Hepatocyte (in vitro differentiated cells): ENCODE results near the gene RAB3C. TPM values are rescaled to one million over a fixed set of nuclear protein-coding genes. Genes with fewer than 3 reads are reported as not detected.

Source experiments
- DNase-seq: peaks from one replicate; pipeline ENCODE4 v3.0.0-alpha.2; 2016; ENCODE audit warnings: low spot score
- H2AFZ ChIP-seq: fragments of 200-600 bp; sonication (generic); 2 replicates; pipeline ENCODE4 v1.6.0; 2016; ENCODE audit warnings: antibody characterized with exemption, mild to moderate bottlenecking
- H3K27ac ChIP-seq: fragments of 200-600 bp; sonication (generic); 2 replicates; pipeline ENCODE4 v1.5.1; 2016; ENCODE audit warnings: mild to moderate bottlenecking
- H3K27me3 ChIP-seq: fragments of 200-600 bp; sonication (generic); 2 replicates; pipeline ENCODE4 v1.6.1; 2016
- H3K36me3 ChIP-seq: fragments of 200-600 bp; sonication (generic); replicated peaks from 2 replicates; pipeline ENCODE4 v1.5.1; 2016; ENCODE audit warnings: low read depth; ENCODE audit not compliant: insufficient read depth
- H3K4me1 ChIP-seq: fragments of 200-600 bp; sonication (generic); 2 replicates; pipeline ENCODE4 v1.5.1; 2016; ENCODE audit warnings: mild to moderate bottlenecking, moderate library complexity; ENCODE audit not compliant: insufficient read depth
- H3K4me2 ChIP-seq: fragments of 200-600 bp; sonication (generic); 2 replicates; pipeline ENCODE4 v1.6.0; 2016
- H3K4me3 ChIP-seq: fragments of 200-600 bp; sonication (generic); 2 replicates; pipeline ENCODE4 v1.5.1; 2016; ENCODE audit warnings: mild to moderate bottlenecking
- H3K79me2 ChIP-seq: fragments of 200-600 bp; sonication (generic); 2 replicates; pipeline ENCODE4 v1.6.0; 2017; ENCODE audit warnings: mild to moderate bottlenecking
- H3K9me2 ChIP-seq: fragments of 200-600 bp; sonication (generic); replicated peaks from 2 replicates; pipeline ENCODE4 v1.6.0; 2017; ENCODE audit warnings: mild to moderate bottlenecking; ENCODE audit not compliant: insufficient read depth
- H3K9me3 ChIP-seq: fragments of 200-600 bp; sonication (generic); 2 replicates; pipeline ENCODE4 v1.5.1; 2016; ENCODE audit warnings: low read depth, mild to moderate bottlenecking
- H4K20me1 ChIP-seq: fragments of 200-600 bp; sonication (generic); 2 replicates; pipeline ENCODE4 v1.6.0; 2016; ENCODE audit warnings: mild to moderate bottlenecking; ENCODE audit not compliant: insufficient read depth, poor library complexity, severe bottlenecking
- CTCF ChIP-seq: fragments of 200-600 bp; sonication (generic); IDR thresholded peaks from 2 replicates; pipeline ENCODE4 v1.5.1; 2016; ENCODE audit warnings: antibody characterized with exemption, mild to moderate bottlenecking; ENCODE audit not compliant: poor library complexity
- EZH2 ChIP-seq: fragments of 200-600 bp; sonication (generic); IDR thresholded peaks from 2 replicates; pipeline ENCODE4 v1.6.1; 2016; ENCODE audit warnings: antibody characterized with exemption, mild to moderate bottlenecking, borderline replicate concordance
- EZH2phosphoT487 ChIP-seq: fragments of 200-600 bp; sonication (generic); IDR thresholded peaks from one replicate; pipeline ENCODE4 v1.6.1; 2018; ENCODE audit warnings: antibody characterized with exemption, mild to moderate bottlenecking, low read depth, moderate library complexity; ENCODE audit not compliant: unreplicated experiment, severe bottlenecking
- WGBS: methylation state at CpG from one replicate; pipeline ENCODE4 v1.1.6; 2016; ENCODE audit warnings: low lambda C conversion rate; ENCODE audit errors: missing lambda C conversion rate; 5-methylcytosine and 5-hydroxymethylcytosine counted together
- polyA plus RNA-seq: library from polyadenylated mRNA; unstranded; fragments of >200 nt; fragmentation: Nextera tagmentation; extraction: Ambion mirVana; gene quantifications from 2 replicates; pipeline ENCODE4 v1.2.1, GENCODE V29; 2016
- total RNA-seq: library from RNA; depleted of rRNA; stranded (reverse); fragments of >200 nt; gene quantifications from 2 replicates; pipeline ENCODE4 v1.2.3, GENCODE V29; 2014

Gene RAB3C
- total and polyA plus RNA-seq, 2 experiments from 2014 or later, result 5.2 to 6.4 TPM

- H3K27me3 ChIP-seq, result no peaks in the 10 kb centered on the region
- no peaks in the 10 kb centered on the region for H3K9me2 ChIP-seq
- no peak overlapping the region for H3K4me2 ChIP-seq
- H3K27ac ChIP-seq, result no peak overlapping the region
- no peaks in the 10 kb centered on the region for H3K36me3 ChIP-seq
- H2AFZ ChIP-seq, result no peak overlapping the region
- H3K4me1 ChIP-seq, result no peaks in the 10 kb centered on the region
- TF ChIP-seq EZH2 (no peak), CTCF (no peak)
- WGBS, result 100% methylated on average over 1 of the region's 1 CpG
- no peak for DNase-seq
- H4K20me1 ChIP-seq, result no peaks in the 10 kb centered on the region
- H3K79me2 ChIP-seq, result no peaks in the 10 kb centered on the region
- no peak overlapping the region for H3K4me3 ChIP-seq
- no peaks in the 10 kb centered on the region for H3K9me3 ChIP-seq
These were observed 310.7 kb downstream of the RAB3C start for GRCh38 chr5:58893551-58893950.

- Histone ChIP-seq H3K79me2 (no peaks in the 10 kb centered on the region), H3K9me2 (no peaks in the 10 kb centered on the region), H3K9me3 (no peaks in the 10 kb centered on the region), H3K4me3 (no peak overlapping the region), H3K27me3 (no peaks in the 10 kb centered on the region), H4K20me1 (no peaks in the 10 kb centered on the region), H2AFZ (no peak overlapping the region), H3K27ac (no peak overlapping the region), H3K36me3 (no peaks in the 10 kb centered on the region), H3K4me2 (no peak overlapping the region), H3K4me1 (no peaks in the 10 kb centered on the region)
- WGBS, result 92% methylated on average over 4 of the region's 4 CpGs
- TF ChIP-seq EZH2phosphoT487 (no peak), EZH2 (no peak), CTCF (no peak)
- DNase-seq, result no peak
These were observed 315.1 kb downstream of the RAB3C start for GRCh38 chr5:58898006-58898405.

- Histone ChIP-seq H3K9me2 (no peaks in the 10 kb centered on the region), H2AFZ (no peak overlapping the region), H3K9me3 (no peaks in the 10 kb centered on the region), H3K36me3 (no peaks in the 10 kb centered on the region), H3K4me1 (no peaks in the 10 kb centered on the region), H3K4me2 (no peak overlapping the region), H3K4me3 (no peak overlapping the region), H3K27me3 (no peaks in the 10 kb centered on the region), H4K20me1 (no peaks in the 10 kb centered on the region), H3K79me2 (no peaks in the 10 kb centered on the region), H3K27ac (no peak overlapping the region)
- TF ChIP-seq EZH2 (no peak), EZH2phosphoT487 (no peak), CTCF (no peak)
- no peak for DNase-seq
These were observed 315.7 kb downstream of the RAB3C start for GRCh38 chr5:58898538-58898937.

GRCh38 chr5:58901271-58901670, 318.4 kb downstream of the RAB3C start:
- no peaks in the 10 kb centered on the region for H3K36me3 ChIP-seq
- H3K4me3 ChIP-seq, result no peak overlapping the region
- DNase-seq, result no peak
- no peaks in the 10 kb centered on the region for H3K9me3 ChIP-seq
- no peaks in the 10 kb centered on the region for H3K27me3 ChIP-seq
- TF ChIP-seq CTCF, result no peak
- TF ChIP-seq EZH2, result no peak
- TF ChIP-seq EZH2phosphoT487, result no peak
- H3K9me2 ChIP-seq, result no peaks in the 10 kb centered on the region
- H3K4me2 ChIP-seq, result no peak overlapping the region
- no peak overlapping the region for H3K27ac ChIP-seq
- WGBS, result 90% methylated on average over 11 of the region's 11 CpGs
- no peaks in the 10 kb centered on the region for H3K79me2 ChIP-seq
- no peaks in the 10 kb centered on the region for H4K20me1 ChIP-seq
- H3K4me1 ChIP-seq, result no peaks in the 10 kb centered on the region
- no peak overlapping the region for H2AFZ ChIP-seq
